Activated CD8-positive, alpha-beta memory T cell treated with anti-CD3 and anti-CD28 coated beads for 1 hour (primary cell): ENCODE results near the gene SCT.

Experiments
- DNase-seq, 2 donors: peaks; one replicate each; pipeline ENCODE4 v3.0.0-alpha.2; 2020; ENCODE audit warnings: low read depth in 1 of 2; ENCODE audit errors: extremely low read depth in 1 of 2

The SCT gene

DNA sequence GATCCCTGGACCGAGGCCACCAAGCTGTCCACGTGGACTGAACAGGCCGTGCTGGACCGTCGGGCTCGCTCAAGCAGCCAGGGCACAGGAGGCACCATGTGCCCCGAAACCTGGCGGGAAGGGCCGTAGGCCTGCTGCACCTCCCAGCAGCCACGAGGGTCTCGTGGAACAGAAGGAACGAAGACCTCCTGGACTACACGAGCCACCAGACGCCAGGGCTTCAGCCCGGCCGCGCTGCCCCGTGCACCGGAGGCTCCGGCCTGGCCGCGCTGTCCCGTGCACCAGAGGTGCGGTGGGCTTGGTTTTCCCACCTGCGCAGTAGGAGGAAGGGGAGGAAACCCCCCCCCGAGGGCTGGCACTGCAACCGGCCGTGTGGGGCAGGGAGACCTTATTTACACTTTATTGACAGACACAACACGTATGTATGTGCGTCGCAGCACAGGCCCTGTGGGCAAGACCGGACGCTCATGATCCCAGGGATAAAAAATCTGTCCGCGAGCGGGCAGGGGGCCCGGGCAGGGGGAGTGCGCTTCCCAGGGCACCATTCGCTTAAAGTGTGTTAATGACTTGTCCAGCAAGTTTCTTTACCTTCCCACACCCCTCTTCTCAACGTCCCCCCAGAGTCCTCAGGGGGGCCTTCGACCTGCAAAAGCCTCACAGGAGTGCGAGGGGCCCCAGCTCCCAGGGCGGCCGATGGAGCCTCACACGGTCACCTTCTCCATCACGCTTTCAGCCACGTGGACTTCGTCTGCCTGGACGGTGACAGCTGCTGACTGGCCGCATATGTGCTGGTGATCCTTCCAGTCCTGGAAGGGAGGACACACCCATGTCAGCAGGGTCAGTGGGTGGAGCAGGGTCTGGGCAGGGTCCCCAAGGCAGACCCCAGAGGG lies 17.1 kb upstream of the SCT start:
- DNase-seq: no peak

DNA sequence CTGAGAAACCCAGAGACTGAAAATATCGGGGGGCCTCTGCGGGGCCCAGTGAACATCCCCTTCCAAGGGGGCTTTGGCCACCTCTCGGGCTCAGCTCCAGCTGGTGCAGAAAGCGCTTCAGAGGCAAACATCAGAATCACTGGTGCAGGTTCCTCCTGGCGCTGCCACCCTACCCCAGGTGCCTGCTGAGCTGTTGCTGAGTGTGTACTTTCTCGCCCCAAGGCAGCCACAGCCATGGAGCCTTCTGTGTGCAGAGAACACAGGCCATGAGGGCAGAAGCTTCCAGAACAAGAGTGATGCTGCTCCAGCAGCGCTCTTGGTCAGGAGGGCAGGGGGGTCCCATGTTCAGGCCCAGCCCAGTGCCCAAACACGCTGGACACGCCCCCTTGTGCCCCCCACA lies 16.4 kb upstream of the SCT start:
- no peak for DNase-seq

DNA sequence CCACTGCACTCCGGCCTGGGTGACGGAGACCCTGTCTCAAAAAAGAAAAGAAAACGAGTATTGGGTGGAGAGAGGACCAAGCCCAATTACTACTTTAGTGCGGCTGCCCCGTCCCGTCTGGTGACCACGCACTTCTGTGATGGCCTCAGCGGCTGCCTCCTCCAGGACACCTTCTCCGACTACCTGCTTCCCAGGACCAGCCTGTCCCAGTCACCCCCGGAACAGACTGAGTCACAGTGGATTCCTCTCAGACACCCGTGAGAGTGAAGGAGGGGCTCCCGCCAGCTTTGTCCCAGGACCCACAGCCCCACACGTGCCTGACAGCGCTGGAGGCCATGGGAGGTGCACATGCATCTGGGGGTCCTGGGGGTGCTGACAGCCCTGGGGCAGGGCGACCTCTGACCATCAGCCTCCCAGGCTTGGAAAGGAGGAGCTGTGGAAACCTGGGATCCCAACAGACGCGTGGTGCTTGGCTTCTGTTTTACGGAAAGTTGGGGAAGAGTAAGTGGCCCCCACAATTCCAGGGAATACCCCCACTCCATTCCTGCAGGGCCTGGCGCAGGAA lies 14.9 kb upstream of the SCT start:
- DNase-seq: no peak

DNA sequence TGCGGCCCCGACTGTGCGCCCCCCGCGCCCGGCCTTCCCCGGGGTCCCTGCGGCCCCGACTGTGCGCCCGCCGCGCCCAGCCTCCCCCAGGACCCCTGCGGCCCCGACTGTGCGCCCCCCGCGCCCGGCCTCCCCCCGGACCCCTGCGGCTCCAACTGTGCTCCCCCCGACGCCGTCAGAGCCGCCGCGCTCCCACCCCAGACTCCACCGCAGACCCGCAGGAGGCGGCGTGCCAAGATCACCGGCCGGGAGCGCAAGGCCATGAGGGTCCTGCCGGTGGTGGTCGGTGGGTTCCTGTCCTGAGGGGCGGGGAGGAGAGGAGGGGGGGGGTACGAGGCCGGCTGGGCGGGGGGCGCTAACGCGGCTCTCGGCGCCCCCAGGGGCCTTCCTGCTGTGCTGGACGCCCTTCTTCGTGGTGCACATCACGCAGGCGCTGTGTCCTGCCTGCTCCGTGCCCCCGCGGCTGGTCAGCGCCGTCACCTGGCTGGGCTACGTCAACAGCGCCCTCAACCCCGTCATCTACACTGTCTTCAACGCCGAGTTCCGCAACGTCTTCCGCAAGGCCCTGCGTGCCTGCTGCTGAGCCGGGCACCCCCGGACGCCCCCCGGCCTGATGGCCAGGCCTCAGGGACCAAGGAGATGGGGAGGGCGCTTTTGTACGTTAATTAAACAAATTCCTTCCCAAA lies 13.2 kb upstream of the SCT start:
- DNase-seq: no peak

DNA sequence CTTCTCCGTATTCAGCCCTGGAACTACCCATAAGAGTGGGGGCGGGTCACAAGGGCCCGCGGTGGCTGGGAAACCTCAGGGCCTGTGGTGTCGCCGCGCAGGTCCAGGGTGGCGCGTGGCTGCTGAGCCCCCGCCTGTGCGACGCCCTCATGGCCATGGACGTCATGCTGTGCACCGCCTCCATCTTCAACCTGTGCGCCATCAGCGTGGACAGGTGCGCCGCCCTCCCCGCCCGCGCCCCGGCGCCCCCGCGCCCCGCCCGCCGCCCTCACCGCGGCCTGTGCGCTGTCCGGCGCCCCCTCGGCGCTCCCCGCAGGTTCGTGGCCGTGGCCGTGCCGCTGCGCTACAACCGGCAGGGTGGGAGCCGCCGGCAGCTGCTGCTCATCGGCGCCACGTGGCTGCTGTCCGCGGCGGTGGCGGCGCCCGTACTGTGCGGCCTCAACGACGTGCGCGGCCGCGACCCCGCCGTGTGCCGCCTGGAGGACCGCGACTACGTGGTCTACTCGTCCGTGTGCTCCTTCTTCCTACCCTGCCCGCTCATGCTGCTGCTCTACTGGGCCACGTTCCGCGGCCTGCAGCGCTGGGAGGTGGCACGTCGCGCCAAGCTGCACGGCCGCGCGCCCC lies 12.5 kb upstream of the SCT start:
- DNase-seq: no peak

DNA sequence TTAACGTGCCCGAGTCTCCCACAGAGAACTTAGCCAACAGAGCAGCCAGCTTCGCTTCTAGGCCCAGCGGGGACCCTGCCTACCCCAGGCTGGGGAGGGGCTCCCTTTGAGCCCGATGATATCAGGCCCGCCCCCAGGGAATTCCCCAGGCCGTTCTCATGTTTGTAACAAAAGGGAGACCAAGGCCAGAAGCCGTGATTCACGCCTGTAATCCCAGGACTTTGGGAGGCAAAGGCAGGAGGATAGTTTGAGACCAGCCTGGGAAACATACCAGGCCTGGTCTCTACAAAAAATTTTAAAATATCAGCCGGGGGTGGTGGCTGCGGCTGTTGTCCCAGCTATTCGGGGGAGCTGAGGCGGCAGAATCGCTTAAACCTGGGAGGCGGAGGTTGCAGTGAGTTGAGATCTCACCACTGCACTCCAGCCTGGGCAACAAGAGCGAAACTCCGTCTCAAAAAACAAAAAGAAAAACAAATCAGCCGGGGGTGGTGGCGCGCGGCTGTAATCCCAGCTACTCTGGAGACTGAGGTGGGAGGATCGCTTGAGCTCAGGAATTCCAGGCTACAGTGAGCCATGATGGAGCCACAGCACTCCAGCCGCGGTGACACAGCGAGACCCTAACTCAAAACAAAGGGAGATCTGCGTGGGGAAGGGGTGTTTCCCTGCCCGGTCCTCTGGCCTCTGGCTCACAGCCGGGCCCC lies 11.8 kb upstream of the SCT start:
- no peak for DNase-seq

DNA sequence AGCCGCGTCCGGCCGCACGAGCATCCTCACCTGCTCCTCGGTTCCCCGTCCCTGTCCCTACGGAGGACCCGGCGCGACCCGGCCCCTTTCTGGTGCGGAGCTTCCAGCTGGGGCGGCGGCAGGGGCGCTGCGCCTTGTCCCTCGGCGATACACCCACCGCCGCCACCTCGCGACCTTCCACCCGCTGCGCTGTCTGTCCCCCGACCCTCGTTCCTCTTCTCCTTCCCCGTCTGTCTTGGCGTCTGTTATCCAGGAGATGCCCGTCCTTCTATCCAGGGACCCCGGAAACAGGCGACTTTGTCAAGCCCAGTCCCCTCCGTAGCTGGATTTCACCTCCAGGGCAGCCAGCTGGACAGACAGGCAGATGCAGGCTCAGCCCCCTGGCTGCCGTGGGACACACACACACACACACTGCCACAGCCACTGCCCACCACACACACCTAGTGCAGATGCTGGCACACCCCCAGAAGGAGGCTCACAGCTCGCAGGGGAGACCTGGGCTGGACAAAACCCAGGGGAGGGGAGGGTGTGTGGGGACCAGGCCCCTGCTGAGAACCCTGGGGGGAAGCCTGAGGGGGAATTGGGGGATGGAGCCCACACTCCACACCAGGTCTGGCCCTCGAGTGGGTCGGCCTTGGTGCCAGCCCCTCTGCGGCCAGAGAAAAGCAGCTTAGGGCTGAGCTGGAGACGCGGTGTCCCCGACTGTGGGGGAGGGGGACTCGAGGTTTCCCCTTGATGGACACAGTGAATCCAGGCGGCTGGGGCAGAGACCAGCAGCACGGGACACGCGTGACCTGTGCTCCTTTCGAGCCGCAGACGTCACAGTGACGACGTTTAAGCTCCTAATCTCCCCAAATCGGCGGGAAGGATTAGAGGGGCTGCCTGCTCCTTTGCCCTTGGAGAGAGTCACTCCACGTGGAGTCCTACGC lies 10.9 kb upstream of the SCT start:
- DNase-seq: no peak

DNA sequence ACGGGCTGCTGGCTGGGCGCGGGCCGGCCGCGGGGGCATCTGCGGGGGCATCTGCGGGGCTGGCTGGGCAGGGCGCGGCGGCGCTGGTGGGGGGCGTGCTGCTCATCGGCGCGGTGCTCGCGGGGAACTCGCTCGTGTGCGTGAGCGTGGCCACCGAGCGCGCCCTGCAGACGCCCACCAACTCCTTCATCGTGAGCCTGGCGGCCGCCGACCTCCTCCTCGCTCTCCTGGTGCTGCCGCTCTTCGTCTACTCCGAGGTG lies 10.3 kb upstream of the SCT start:
- no peak for DNase-seq

DNA sequence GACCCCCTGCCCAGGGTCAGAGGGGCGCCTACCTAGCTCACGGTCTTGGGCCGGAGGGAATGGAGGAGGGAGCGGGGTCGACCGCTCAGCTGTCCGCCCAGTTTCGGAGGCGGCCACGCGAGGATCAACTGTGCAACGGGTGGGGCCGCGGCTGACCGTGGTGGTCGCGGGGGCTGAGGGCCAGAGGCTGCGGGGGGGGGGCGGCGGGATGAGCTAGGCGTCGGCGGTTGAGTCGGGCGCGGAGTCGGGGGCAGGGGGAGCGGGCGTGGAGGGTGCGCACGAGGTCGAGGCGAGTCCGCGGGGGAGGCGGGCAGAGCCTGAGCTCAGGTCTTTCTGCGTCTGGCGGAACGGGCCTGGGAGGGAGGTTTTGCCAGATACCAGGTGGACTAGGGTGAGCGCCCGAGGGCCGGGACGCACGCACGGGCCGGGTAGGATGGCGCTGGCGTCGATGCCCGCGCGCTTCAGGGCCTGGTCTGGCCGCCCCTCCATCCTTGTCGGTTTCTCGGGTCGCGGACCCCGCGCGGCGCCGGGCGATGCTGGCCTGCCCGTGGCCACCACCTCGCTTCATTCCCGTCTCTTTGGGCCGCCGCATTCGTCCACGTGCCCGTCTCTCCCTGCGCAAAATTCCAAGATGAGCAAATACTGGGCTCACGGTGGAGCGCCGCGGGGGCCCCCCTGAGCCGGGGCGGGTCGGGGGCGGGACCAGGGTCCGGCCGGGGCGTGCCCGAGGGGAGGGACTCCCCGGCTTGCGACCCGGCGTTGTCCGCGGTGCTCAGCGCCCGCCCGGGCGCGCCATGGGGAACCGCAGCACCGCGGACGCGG lies 9.7 kb upstream of the SCT start, which contains the start of gene DRD4:
Gene DRD4 (plus strand): TSS at position 759 of the 822 bp plus-strand sequence. CDS start 36 bp downstream, at position 795.
- DNase-seq: no peak

DNA sequence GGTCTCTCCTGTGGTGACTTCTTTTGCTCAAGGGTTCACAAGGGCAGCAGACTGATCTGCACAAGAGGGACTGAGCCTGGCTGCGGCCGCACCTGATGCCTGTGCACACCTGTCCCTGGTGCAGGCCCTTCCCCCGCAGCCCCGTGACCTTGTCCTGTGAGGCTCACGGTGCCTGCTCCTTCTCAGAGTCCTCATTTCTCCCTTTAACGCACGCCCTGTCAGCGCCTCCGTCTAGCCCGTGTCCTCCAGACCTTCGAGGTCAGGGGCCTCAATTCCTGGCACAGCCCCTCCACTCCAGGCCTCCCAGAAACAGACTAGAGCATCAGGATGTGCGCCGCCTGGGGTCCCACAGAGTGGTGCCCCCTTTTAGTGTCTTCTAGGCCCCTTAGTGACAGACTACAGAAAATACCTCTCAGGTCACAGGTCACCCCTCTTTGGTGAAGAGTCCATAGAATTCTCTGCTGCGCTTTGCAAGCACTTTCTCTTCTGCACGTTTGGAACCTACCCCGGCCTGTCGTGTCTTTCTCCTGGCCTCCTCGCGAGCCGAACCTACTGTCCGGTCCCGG lies 9.0 kb upstream of the SCT start:
- DNase-seq: no peak

DNA sequence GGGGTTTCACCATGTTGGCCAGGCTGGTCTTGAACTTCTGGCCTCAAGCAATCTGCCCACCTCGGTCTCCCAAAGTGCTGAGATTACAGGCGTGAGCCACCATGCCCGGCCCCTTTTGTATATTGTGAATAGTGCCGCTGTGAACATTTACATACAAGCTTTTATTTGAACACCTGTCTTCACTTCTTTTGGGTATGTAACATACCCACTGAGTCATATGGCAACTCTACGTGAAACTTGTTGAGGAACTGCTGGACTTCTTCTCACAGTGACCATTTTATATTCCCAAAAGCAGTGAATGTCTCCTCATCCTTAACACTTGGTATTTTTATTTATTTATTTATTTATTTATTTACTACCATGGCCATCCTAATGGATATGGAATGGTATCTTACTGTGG lies 3.9 kb upstream of the SCT start:
- DNase-seq: no peak

DNA sequence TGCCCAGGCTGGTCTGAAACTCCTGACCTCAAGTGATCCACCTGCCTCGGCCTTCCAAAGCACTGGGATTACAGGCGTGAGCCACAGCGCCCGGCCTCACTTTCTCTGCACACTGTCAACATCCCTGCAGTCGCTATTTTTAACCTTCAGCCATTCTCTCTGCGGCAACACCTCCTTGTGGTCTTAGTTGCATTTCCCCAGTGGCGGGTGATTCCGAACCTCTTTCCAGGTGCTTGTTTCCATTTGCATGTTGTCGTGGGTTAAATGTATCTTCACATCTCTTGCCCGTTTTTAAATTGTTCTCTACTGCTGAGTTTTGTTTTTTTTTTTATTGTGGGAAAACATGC lies 2.2 kb upstream of the SCT start:
- DNase-seq: no peak

DNA sequence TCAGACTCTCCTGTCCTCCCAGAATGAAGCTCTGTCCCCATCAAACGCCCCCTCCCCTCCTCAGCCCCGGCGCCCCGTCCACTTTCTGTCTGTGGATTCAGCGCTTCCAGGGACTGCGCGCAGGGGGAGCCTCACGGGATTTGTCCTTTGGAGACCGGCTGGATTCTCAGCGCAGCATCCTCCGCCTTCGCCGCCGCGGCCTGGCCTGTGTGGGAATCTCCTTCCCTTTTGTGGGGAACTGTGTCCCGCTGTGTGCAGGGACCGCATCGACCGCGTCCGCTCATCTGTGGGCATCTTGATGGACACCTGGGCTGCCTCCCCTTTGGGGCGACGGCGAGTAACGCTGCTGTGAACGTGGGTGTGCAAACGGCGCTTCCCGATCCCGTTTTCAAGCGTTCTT lies 1.1 kb upstream of the SCT start:
- DNase-seq: no peak

DNA sequence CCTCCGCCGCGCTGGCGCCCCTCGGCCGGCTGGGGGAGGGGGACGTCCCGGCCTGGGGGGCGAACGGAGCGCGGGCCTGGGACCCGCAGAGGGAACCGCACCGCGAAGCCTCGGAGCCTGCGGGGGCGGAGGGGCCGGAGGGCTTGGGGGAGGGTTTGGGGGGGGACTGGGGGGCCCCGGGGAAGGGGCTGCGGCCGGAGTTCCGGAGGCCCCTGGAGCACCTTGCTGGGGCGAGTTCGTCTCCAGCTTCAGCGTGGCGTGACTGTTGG lies 261 bp upstream of the SCT start:
- no peak for DNase-seq

DNA sequence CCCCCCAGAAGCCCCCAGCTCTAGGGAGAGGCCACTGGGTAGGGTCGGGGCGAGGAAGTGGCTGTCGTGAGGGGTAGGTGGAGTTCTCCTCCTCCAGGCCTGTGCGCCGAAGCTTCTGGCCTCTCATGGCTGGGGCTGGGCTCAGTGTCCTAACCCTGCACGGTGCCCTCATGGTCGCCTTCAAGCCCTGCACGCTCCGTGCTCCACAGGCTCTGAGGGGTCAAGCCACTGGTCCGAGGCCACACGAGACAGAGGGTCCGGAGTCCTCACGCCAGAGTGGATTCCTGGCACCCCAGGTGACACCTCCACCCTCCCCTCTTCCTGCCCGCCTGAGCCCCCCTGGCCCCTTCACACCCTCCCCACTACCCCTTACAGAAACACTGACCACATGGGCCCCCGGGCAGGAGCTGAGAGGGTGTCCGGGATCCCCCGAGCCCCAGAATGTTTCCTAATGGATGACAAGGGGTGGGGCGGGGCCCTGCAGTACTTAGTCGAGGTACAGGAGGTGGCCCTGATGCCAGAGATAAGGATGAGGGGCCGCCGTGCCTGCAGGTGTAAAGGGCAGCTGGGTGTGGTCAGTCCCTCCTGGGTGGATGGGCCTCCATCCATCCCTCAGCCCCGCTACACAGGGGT lies 1.2 kb downstream of the SCT start:
- no peak for DNase-seq

DNA sequence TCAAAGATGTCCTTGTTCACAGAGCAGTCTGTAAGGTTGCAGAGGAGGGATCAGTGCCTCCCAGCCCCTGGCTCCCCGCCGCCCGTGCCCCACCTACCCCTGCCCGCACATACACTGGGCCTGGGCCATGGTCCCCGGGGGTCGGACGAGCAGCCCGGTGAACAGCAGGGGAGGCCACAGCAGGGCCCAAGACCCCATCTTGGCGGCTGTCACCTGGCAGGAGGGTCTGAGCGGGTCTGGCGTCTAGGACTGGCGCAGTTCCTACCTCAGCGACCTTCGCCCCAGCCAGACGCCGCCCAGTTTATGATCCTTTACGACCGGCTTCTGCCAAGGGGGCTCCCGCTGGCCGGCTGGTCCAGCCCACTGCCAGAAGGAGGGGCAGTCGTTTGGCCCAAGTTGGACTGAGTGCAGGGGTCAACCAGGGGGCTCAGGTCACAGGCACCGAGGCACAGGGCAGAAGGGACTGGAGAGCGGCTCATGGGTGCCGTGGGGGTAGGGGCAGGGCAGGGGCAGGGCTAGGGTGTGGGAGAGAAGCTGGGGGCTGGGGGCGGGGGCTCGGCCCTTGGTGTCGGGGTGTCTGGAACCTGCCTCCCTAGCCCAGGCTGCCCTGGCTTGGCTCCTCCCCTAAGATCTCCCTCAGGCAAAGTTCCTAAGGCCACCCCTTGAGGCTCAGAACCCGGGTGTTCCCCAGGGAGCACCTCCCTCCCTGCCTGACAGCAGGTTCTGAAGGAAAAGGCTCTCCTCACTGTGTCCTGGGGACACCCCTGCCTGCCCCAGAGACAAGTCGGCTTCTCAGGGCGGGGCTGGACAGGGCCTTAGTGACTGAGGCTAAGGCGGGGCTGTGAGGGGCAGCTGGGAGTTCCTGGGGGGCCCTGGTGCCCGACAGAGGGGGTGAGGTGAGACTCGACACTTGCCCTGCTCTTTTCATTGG lies 2.0 kb downstream of the SCT start, which contains the start of gene CDHR5:
Gene CDHR5 (minus strand): TSS at position 251 of the 931 bp plus-strand sequence. CDS start 53 bp downstream, at position 198.
- DNase-seq: no peak

DNA sequence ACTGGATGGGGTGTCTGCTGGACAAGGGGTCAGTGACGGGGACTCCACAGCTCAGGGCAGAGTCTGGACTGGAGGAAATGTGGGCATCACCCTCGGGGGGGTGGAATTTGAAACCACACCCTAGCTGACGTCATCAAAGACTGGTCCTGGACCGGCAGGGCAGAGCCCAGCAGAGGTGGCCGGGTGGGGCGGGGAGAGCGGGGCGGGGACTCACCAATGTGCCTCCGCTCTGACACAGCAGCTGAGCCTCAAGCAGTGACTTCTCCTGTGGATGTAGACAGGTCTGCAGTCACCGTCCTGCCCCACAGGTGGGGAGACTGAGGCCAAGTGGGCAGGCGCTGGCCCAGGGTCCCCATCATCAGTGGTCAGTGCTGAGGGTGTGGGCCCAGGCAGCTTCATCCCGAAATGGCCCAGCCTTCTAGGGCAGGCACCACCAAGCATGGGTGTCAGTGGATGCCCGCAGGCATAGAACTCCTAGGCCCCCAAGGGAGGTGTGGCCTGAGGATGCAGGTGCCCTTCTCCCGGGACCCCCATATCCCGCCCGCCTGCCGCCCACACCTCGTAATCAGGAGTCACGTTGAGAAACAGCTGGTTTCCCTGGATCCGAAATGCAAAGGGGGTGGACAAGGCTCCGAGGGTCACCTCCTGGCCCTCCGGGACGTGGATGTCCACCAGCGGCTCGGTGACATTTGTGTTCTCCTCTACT lies 2.8 kb downstream of the SCT start:
- DNase-seq: no peak
